ENCODE results near the gene SLC26A2.
"Not testable (repeated sequence)": the region's sequence is repeated elsewhere in the genome, so short reads cannot be mapped to it uniquely, and the experiment has no call there.

SLC26A2 gene

GRCh38 chr5:150026682-150027172 is 66.2 kb downstream of the SLC26A2 start:
- ChIA-PET CTCF (interaction anchor here (1.0 to 1.7 kb wide), 5 partner anchors 9 to 174 kb away, joined by 3 to 4 read pairs (median 4); no protein-coding TSS in a partner anchor), POLR2A (no interaction called here)
- DNase-seq (ENCODE audit: low read depth, low spot score): no peak
- H3K4me3 ChIP-seq (ENCODE audit: low read depth, low read length): no peak overlapping the region
- TF ChIP-seq CTCF (IDR thresholded peaks at IDR 0.05; ENCODE audit: insufficient read depth, low read length, missing control alignments): no peak

- CTCF ChIA-PET: interaction anchor here (0.6 to 0.9 kb wide), 3 partner anchors 18 to 118 kb away, joined by 3 read pairs; no protein-coding TSS in a partner anchor
- POLR2A ChIA-PET; DNase-seq (ENCODE audit: low read depth, low spot score): not testable (repeated sequence)
These were observed 67.5 kb downstream of the SLC26A2 start for GRCh38 chr5:150028047-150028446.

GRCh38 chr5:150033334-150033733 is 72.8 kb downstream of the SLC26A2 start:
- no peak for TF ChIP-seq CTCF (IDR thresholded peaks at IDR 0.05; ENCODE audit: insufficient read depth, low read length, missing control alignments)
- DNase-seq (ENCODE audit: low read depth, low spot score): no peak
- POLR2A ChIA-PET: no interaction called here
- H3K4me3 ChIP-seq (ENCODE audit: low read depth, low read length): no peak overlapping the region
- CTCF ChIA-PET: interaction anchor here (0.8 to 1.2 kb wide), 2 partner anchors 8 to 187 kb away, joined by 3 read pairs; no protein-coding TSS in a partner anchor

More at GRCh38 chr5:150028047-150028446, 67.5 kb downstream of the SLC26A2 start:
- not testable (repeated sequence) for H3K4me3 ChIP-seq (ENCODE audit: low read depth, low read length)

- peak; percentile 53 for DNase-seq (ENCODE audit: low read depth, low spot score)
- ChIA-PET CTCF (interaction anchor here (1.1 to 2.3 kb wide), 3 partner anchors 28 to 184 kb away, joined by 5 to 6 read pairs (median 6); no protein-coding TSS in a partner anchor), POLR2A (interaction anchor here (1.1 to 3.1 kb wide), 4 partner anchors 13 to 79 kb away, joined by 3 to 15 read pairs (median 4); partner anchors contain the start of genes HMGXB3 and TIGD6)
- H3K4me3 ChIP-seq (ENCODE audit: low read depth, low read length): no peak overlapping the region
- TF ChIP-seq CTCF (IDR thresholded peaks at IDR 0.05; ENCODE audit: insufficient read depth, low read length, missing control alignments): no peak
These were observed 74.1 kb downstream of the SLC26A2 start for GRCh38 chr5:150034662-150035061.

- TF ChIP-seq CTCF (IDR thresholded peaks at IDR 0.05; ENCODE audit: insufficient read depth, low read length, missing control alignments): no peak
- CTCF ChIA-PET: interaction anchor here (1.0 to 2.3 kb wide), 7 partner anchors 9 to 183 kb away, joined by 3 to 6 read pairs (median 4); no protein-coding TSS in a partner anchor
- POLR2A ChIA-PET: interaction anchor here (1.0 to 3.1 kb wide), 5 partner anchors 17 to 78 kb away, joined by 3 to 15 read pairs (median 3); partner anchors contain the start of gene SLC26A2
These were observed 74.8 kb downstream of the SLC26A2 start for GRCh38 chr5:150035139-150035895.

GRCh38 chr5:150036513-150036912 is 76.0 kb downstream of the SLC26A2 start:
- POLR2A ChIA-PET: interaction anchor here (0.7 to 3.1 kb wide), 11 partner anchors 12 to 341 kb away, joined by 3 to 15 read pairs (median 3); partner anchors contain the start of genes HMGXB3, SLC26A2 and TIGD6
- H3K4me3 ChIP-seq (ENCODE audit: low read depth, low read length): no peak overlapping the region
- TF ChIP-seq CTCF (IDR thresholded peaks at IDR 0.05; ENCODE audit: insufficient read depth, low read length, missing control alignments): no peak
- CTCF ChIA-PET: interaction anchor here (0.9 to 1.7 kb wide), 8 partner anchors 8 to 178 kb away, joined by 3 to 4 read pairs (median 3); no protein-coding TSS in a partner anchor
- peak; percentile 95 for DNase-seq (ENCODE audit: low read depth, low spot score)

More at GRCh38 chr5:150035139-150035895, 74.8 kb downstream of the SLC26A2 start:
- no peak for DNase-seq (ENCODE audit: low read depth, low spot score)
- no peak overlapping the region for H3K4me3 ChIP-seq (ENCODE audit: low read depth, low read length)
